Lung (tissue), 12 donors: ENCODE results near the gene POU2F2. TPM values are rescaled to one million over a fixed set of nuclear protein-coding genes. Genes with fewer than 3 reads are reported as not detected.
"Not testable (repeated sequence)": the region's sequence is repeated elsewhere in the genome, so short reads cannot be mapped to it uniquely, and the experiment has no call there.

Experiments
- ATAC-seq: fragments of 200-7000 bp; cut with Tn5 transposase; one replicate; pipeline ENCODE4 v1.9.1; 2020; ENCODE audit warnings: moderate number of reproducible peaks; ENCODE audit not compliant: insufficient read depth, low FRiP score
- DNase-seq, 3 donors: peaks; one replicate each; pipeline ENCODE4 v3.0.0-alpha.2; 2013 to 2017
- H3K27ac ChIP-seq, 2 donors: one replicate each; pipeline ENCODE4 v1.5.1; 2013; ENCODE audit warnings: mild to moderate bottlenecking in 2 of 2, moderate library complexity in 2 of 2, control low read depth in 1 of 2, inconsistent platforms in 1 of 2, low read depth in 1 of 2, low read length in 1 of 2
- H3K27me3 ChIP-seq, 3 donors: one replicate each; pipeline ENCODE4 v1.5.1; 2013; ENCODE audit warnings: low read length in 2 of 3; ENCODE audit not compliant: control insufficient read depth in 3 of 3, insufficient read depth in 3 of 3
- H3K36me3 ChIP-seq, 4 donors: one replicate each; pipeline ENCODE4 v1.5.1; 2013; ENCODE audit warnings: low read length in 4 of 4, mild to moderate bottlenecking in 1 of 4, moderate library complexity in 1 of 4; ENCODE audit not compliant: control insufficient read depth in 4 of 4, insufficient read depth in 4 of 4
- H3K4me1 ChIP-seq, 5 donors: one replicate each; pipeline ENCODE4 v1.5.1; 2013; ENCODE audit warnings: low read length in 5 of 5, mild to moderate bottlenecking in 2 of 5, moderate library complexity in 1 of 5; ENCODE audit not compliant: control insufficient read depth in 5 of 5, insufficient read depth in 5 of 5
- H3K4me3 ChIP-seq: one replicate; pipeline ENCODE4 v1.5.1; 2013; ENCODE audit warnings: mild to moderate bottlenecking, control low read depth, moderate library complexity
- H3K9ac ChIP-seq, 2 donors: one replicate each; pipeline ENCODE4 v1.5.1; 2013; ENCODE audit warnings: low read length in 2 of 2, control low read depth in 1 of 2; ENCODE audit not compliant: insufficient read depth in 1 of 2
- H3K9me3 ChIP-seq, 4 donors: one replicate each; pipeline ENCODE4 v1.5.1; 2013; ENCODE audit warnings: low read length in 3 of 4, mild to moderate bottlenecking in 1 of 4, moderate library complexity in 1 of 4; ENCODE audit not compliant: control insufficient read depth in 4 of 4, insufficient read depth in 3 of 4
- CTCF ChIP-seq: IDR thresholded peaks from 2 replicates; pipeline ENCODE4 v1.5.1; 2012; ENCODE audit warnings: mild to moderate bottlenecking; ENCODE audit errors: control extremely low read depth, extremely low read depth
- WGBS, 2 donors: extraction: QIAGEN DNeasy Blood & Tissue Kit; methylation state at CpG; one replicate each; pipeline ENCODE4 v1.1.7; 2013; 5-methylcytosine and 5-hydroxymethylcytosine counted together
- polyA plus RNA-seq, 2 donors: library from polyadenylated mRNA; stranded (reverse); fragments of 200-250 nt; gene quantifications; one replicate each; pipeline ENCODE4 v1.2.1, GENCODE V29; 2013
- total RNA-seq, 2 donors: library from RNA; depleted of rRNA in 1 of 2; stranded (reverse); fragments of >200 nt in 1 of 2; gene quantifications; one replicate each; pipeline ENCODE4 v1.2.1, GENCODE V29; 2014 to 2021
- donor health status: control.
- donor health status: control.
- donor health status: Bipolar disorder and iron deficiency.
- donor health status: healthy.
- donor health status: DM: yes; HTN: yes; CAD: no.

Gene POU2F2
- total and polyA plus RNA-seq, 4 donors: 1.9 to 11.9 (median 5.4) TPM

- TF ChIP-seq CTCF: no peak
- DNase-seq: no peak
These were observed 89.6 kb downstream of the POU2F2 start for GRCh38 chr19:42042455-42043170.

GRCh38 chr19:42040491-42040890, 91.8 kb downstream of the POU2F2 start:
- not testable (repeated sequence) for H3K9ac ChIP-seq, H3K4me3 ChIP-seq, H3K9me3 ChIP-seq, H3K27me3 ChIP-seq, H3K27ac ChIP-seq, ATAC-seq, H3K36me3 ChIP-seq, DNase-seq, H3K4me1 ChIP-seq
- 91 to 94% methylated on average over 9 of the region's 9 CpGs for WGBS, 2 donors

More at GRCh38 chr19:42042455-42043170, 89.6 kb downstream of the POU2F2 start:
- peaks cover 0 to 3% (median 0%) of the 10 kb centered on the region in 5 donors for H3K4me1 ChIP-seq
- H3K27ac ChIP-seq: no peak overlapping the region
- H3K9me3 ChIP-seq: peaks cover 0 to 4% (median 0%) of the 10 kb centered on the region in 4 donors
- no peak for ATAC-seq
- H3K4me3 ChIP-seq: no peak overlapping the region
- no peak overlapping the region for H3K9ac ChIP-seq
- no peaks in the 10 kb centered on the region for H3K27me3 ChIP-seq
- 89 to 93% methylated on average over 30 of the region's 30 CpGs for WGBS, 2 donors
- H3K36me3 ChIP-seq: no peaks in the 10 kb centered on the region

GRCh38 chr19:42040031-42040430, 92.2 kb downstream of the POU2F2 start:
- Histone ChIP-seq H3K9me3 (peaks cover 0 to 2% (median 0%) of the 10 kb centered on the region in 4 donors), H3K27ac (no peak overlapping the region), H3K36me3 (no peaks in the 10 kb centered on the region), H3K27me3 (no peaks in the 10 kb centered on the region), H3K9ac (no peak overlapping the region), H3K4me1 (peaks cover 0 to 3% (median 0%) of the 10 kb centered on the region in 5 donors), H3K4me3 (no peak overlapping the region)
- ATAC-seq: no peak
- DNase-seq: no peak
- no peak for TF ChIP-seq CTCF

GRCh38 chr19:42038666-42039065, 93.6 kb downstream of the POU2F2 start:
- WGBS, 2 donors: 69 to 95% methylated on average over 6 of the region's 6 CpGs
- no peak for DNase-seq
- Histone ChIP-seq H3K36me3 (no peaks in the 10 kb centered on the region), H3K9ac (no peak overlapping the region), H3K9me3 (peaks cover 0 to 2% (median 0%) of the 10 kb centered on the region in 4 donors), H3K4me1 (peaks cover 0 to 3% (median 0%) of the 10 kb centered on the region in 5 donors), H3K27ac (peak overlapping the region in 1 of 2 donors; percentile 18), H3K4me3 (no peak overlapping the region), H3K27me3 (no peaks in the 10 kb centered on the region)
- no peak for TF ChIP-seq CTCF
- no peak for ATAC-seq
